PFSK-1 (cell line): Measurements from ENCODE around the gene DNER.

Source experiments
- FOXP2 ChIP-seq: optimal IDR thresholded peaks from 2 replicates; pipeline ENCODE3; 2011; ENCODE audit warnings: borderline replicate concordance, control low read depth, inconsistent platforms; ENCODE audit not compliant: insufficient read depth; ENCODE audit errors: extremely low read length, extremely low read depth
- POLR2AphosphoS5 ChIP-seq: IDR thresholded peaks from 2 replicates; pipeline ENCODE4 v1.6.1; 2012; ENCODE audit warnings: low read depth, mild to moderate bottlenecking, control low read depth, low read length, moderate library complexity
- SIN3A ChIP-seq: IDR thresholded peaks from 2 replicates; pipeline ENCODE4 v1.6.1; 2012; ENCODE audit warnings: mild to moderate bottlenecking, low read length, moderate library complexity, borderline replicate concordance; ENCODE audit not compliant: insufficient read depth
- TAF1 ChIP-seq: IDR thresholded peaks from 2 replicates; pipeline ENCODE4 v1.6.1; 2012; ENCODE audit warnings: low read length, control low read depth, borderline replicate concordance; ENCODE audit not compliant: insufficient read depth
- TF ChIP-seq, protein P1 (sequence below), 2 experiments: IDR thresholded peaks; 2 replicates each; pipeline versions ENCODE4 v1.6.1 to v1.8.0; 2011 to 2012; ENCODE audit warnings: low read depth in 2 of 2, low read length in 2 of 2, control low read depth in 1 of 2, inconsistent platforms in 1 of 2, mild to moderate bottlenecking in 1 of 2, moderate library complexity in 1 of 2; ENCODE audit not compliant: insufficient read depth in 1 of 2

DNER gene

DNA sequence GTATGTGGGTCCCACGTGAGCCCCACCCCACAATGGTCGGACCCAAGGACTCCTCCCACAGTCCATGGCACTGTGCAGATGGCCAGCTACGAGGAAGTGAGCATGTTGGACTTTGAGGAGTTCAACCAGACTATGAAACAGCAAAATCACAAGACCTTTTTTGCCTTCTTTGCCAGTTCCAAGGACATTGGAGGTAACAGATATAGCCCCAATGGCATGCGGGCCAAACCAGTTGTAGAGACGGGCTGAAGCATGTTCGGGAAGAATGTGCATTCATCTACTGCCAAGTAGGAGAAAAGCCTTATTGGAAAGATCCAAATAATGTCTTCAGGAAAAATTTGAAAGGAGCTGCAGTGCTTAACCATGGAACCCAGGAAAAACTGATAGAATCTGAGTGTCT lies 12.6 kb downstream of the DNER start:
- TF ChIP-seq, protein P1, sequence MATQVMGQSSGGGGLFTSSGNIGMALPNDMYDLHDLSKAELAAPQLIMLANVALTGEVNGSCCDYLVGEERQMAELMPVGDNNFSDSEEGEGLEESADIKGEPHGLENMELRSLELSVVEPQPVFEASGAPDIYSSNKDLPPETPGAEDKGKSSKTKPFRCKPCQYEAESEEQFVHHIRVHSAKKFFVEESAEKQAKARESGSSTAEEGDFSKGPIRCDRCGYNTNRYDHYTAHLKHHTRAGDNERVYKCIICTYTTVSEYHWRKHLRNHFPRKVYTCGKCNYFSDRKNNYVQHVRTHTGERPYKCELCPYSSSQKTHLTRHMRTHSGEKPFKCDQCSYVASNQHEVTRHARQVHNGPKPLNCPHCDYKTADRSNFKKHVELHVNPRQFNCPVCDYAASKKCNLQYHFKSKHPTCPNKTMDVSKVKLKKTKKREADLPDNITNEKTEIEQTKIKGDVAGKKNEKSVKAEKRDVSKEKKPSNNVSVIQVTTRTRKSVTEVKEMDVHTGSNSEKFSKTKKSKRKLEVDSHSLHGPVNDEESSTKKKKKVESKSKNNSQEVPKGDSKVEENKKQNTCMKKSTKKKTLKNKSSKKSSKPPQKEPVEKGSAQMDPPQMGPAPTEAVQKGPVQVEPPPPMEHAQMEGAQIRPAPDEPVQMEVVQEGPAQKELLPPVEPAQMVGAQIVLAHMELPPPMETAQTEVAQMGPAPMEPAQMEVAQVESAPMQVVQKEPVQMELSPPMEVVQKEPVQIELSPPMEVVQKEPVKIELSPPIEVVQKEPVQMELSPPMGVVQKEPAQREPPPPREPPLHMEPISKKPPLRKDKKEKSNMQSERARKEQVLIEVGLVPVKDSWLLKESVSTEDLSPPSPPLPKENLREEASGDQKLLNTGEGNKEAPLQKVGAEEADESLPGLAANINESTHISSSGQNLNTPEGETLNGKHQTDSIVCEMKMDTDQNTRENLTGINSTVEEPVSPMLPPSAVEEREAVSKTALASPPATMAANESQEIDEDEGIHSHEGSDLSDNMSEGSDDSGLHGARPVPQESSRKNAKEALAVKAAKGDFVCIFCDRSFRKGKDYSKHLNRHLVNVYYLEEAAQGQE (IDR thresholded peaks at IDR 0.05; ENCODE audit: insufficient read depth in 1 of 2, low read depth in 2 of 2, low read length in 2 of 2) = no peak
- TF ChIP-seq SIN3A = no peak
- no peak for TF ChIP-seq TAF1
- no peak for TF ChIP-seq POLR2AphosphoS5
- TF ChIP-seq FOXP2 = no peak

DNA sequence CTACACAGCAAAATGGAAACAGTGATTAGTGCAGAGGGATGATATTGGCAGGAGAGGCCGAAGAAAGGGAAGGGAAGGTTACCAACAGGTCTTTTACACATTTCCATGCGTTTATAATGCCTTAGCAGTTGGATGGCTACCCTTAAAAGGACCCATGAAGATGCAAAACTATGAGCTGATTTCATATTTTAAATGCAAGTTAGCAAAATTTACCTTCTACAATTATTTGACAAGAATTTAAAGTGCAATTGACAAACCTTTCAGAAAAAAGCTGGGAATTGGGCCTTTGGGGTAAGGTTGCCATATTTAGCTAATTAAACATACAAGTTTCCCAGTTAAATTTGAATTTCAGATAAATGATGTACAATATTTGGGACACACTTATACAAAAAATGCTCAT lies 13.3 kb downstream of the DNER start:
- TF ChIP-seq POLR2AphosphoS5 = no peak
- TF ChIP-seq, protein P1 (IDR thresholded peaks at IDR 0.05; ENCODE audit: insufficient read depth in 1 of 2, low read depth in 2 of 2, low read length in 2 of 2) = no peak
- TF ChIP-seq FOXP2 = no peak
- no peak for TF ChIP-seq SIN3A
- no peak for TF ChIP-seq TAF1

DNA sequence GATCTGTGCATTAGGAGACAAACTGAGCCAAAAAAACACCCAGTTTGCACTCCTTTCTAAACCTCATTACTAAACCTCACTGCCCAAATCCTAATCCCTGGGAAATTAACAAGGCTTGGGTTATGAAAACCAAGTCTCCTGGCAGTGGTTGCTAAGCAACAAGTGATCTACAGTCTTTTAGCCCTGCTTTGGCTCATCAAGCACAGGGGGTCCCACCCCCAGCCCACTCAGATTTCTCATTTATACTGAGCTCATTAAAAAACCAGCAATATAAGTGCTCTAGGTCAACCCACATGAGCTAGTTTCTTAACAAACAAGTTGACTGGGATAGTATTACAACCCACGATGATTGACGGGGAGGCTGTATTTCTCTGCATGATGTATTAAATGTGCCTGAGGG lies 18.4 kb downstream of the DNER start:
- TF ChIP-seq POLR2AphosphoS5 = no peak
- no peak for TF ChIP-seq SIN3A
- TF ChIP-seq, protein P1 (IDR thresholded peaks at IDR 0.05; ENCODE audit: insufficient read depth in 1 of 2, low read depth in 2 of 2, low read length in 2 of 2) = no peak
- no peak for TF ChIP-seq TAF1
- no peak for TF ChIP-seq FOXP2

DNA sequence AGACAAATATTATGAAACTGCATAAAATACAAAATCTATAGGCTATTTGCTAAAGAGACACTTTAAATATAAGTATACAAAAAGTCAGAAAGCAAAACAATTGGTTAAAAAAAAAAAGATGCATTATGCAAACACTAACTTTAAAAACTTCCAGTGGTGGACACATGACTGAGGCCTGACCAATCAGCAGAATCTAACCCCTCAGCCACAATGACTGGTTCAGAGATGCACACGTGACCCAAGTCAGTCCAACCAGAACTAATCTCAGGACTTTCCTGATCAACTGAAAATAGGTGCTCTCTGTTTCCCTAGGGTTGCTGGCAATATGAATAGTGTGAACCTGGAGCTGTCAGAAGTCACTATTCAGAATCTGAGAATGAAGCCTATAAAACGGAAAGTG lies 22.7 kb downstream of the DNER start:
- TF ChIP-seq TAF1 = no peak
- TF ChIP-seq, protein P1 (IDR thresholded peaks at IDR 0.05; ENCODE audit: insufficient read depth in 1 of 2, low read depth in 2 of 2, low read length in 2 of 2) = no peak
- TF ChIP-seq POLR2AphosphoS5 = no peak
- TF ChIP-seq SIN3A = no peak
- no peak for TF ChIP-seq FOXP2

DNA sequence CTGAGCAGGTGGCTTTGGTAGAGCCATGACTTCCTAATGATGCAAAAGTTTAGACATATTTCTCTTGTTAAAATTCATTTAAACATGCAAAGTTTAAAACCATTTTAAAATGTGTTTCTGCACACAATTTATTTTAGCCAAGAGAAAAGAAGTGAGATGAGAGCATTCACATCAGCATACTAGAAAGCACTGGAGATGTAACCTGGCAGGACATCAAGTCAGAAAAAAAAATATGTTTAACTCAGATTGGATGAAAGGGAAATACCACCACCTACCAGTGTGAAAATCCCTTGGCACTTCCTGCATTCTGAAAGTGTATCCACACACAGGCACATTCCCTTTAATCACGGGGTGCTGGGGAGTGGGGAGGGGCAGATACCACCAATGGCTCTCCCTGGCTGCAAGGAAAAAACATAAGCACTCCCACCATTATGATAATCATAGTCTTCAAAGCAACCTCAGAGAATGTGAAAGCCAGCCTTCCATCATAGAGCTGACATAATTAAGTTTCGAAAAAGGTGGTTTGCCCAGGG lies 25.0 kb downstream of the DNER start:
- no peak for TF ChIP-seq SIN3A
- TF ChIP-seq, protein P1 (IDR thresholded peaks at IDR 0.05; ENCODE audit: insufficient read depth in 1 of 2, low read depth in 2 of 2, low read length in 2 of 2) = no peak
- TF ChIP-seq TAF1 = no peak
- no peak for TF ChIP-seq POLR2AphosphoS5
- TF ChIP-seq FOXP2 = no peak
